HG03457 (cell line): ENCODE data around the gene CD19.
"Not testable (repeated sequence)": the region's sequence is repeated elsewhere in the genome, so short reads cannot be mapped to it uniquely, and the experiment has no call there.

ENCODE experiments used
- ATAC-seq: cut with Tn5 transposase; IDR thresholded peaks from one replicate; pipeline ENCODE4 v1.9.1; 2021; ENCODE audit warnings: moderate number of reproducible peaks; ENCODE audit not compliant: unreplicated experiment

CD19 gene

DNA sequence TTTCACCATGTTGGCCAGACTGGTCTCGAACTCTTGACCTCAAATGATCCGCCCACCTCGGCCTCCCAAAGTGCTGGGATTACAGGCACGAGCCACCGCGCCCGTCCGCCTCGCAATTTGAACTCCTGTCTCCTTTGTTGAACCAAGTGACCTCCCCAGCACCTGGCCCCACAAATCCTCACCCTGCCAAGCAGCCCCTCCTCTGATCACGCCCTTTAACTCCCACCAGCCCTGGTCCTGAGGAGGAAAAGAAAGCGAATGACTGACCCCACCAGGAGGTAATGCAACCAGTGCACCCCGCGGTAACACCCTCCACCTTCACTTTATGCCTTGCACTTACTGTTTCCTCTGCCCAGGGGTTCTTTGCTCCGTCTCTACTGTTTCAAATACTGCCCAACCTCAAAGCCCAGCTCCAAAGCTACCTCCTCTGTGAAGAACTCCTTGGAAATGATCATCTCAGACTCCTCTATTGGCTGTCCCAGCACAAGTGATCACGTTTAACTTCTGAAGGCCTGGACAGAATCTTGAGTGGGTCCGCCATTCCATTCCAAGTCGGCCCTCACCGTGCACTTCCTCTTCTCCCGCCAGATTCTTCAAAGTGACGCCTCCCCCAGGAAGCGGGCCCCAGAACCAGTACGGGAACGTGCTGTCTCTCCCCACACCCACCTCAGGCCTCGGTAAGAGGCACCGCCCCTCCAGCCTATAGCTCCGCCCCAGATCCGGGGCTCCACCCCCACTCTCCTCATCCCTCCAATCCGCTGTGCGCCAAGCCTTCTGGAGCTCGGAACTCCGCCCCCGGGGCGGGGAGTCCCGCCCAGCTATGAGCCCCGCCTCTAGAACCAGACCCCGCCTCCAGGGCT lies 4.4 kb downstream of the CD19 start:
- no peak for ATAC-seq

DNA sequence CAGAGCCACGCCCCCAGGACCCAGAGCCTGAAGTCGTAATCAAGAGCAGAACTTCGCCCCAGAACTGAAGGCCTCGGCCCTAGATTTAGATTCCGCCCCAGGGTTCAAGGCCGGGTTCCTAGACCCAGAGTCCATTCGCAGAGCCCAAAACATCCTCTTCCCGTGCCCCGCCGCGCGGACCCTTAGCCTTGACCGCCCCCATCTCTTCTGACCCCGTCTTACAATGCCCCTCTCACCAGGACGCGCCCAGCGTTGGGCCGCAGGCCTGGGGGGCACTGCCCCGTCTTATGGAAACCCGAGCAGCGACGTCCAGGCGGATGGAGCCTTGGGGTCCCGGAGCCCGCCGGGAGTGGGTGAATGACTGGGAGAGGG lies 5.0 kb downstream of the CD19 start:
- ATAC-seq = no peak

DNA sequence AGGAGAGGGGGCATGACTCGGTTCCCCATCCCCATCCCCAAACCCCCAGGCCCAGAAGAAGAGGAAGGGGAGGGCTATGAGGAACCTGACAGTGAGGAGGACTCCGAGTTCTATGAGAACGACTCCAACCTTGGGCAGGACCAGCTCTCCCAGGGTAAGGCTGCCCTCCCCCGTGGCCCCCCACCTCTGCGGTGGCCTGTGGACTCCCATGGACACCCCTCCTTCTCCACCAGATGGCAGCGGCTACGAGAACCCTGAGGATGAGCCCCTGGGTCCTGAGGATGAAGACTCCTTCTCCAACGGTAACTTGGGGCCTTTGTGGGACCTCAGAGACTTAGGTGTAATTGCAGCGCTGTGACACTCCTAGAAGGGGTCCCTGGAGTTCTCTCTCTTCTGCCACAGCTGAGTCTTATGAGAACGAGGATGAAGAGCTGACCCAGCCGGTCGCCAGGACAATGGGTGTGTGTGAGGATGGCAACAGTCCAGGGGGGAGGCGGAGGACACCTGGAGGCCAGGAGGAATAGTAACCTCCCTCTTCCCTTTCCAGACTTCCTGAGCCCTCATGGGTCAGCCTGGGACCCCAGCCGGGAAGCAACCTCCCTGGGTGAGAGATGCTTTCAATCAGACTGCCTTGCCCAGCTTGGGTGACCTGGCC lies 5.6 kb downstream of the CD19 start:
- ATAC-seq = no peak

DNA sequence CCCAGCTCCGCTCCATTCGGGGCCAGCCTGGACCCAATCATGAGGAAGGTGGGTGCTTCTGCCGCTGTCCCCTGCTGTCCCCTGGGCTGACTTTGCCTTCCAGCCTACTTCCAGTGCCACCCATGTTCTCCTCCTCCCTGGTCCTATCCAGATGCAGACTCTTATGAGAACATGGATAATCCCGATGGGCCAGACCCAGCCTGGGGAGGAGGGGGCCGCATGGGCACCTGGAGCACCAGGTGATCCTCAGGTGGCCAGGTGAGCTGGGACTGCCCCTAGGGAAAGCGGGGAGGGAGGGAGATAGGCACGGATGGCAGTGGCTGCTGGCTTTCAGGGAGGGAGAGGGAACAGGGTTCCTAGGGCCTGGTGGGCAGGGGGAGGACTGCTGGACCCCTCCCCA lies 7.0 kb downstream of the CD19 start:
- ATAC-seq = no peak

DNA sequence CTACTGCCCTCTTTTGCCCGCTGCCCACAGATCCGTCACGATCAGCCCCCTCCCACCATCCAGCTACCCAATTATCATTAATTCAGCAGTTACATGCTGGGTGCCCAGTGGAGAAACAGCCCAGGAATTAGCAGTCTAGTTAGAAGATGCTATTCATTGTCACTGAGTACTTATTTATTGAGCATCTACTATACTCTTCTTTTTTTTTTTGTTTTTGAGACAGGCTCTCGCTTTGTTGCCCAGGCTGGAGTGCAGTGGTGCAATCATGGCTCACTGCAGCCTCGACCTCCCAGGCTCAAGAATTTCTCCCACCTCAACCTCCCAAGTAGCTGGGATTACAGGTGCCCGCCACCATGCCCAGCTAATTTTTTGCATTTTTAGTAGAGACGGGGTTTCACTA lies 8.1 kb downstream of the CD19 start:
- not testable (repeated sequence) for ATAC-seq

DNA sequence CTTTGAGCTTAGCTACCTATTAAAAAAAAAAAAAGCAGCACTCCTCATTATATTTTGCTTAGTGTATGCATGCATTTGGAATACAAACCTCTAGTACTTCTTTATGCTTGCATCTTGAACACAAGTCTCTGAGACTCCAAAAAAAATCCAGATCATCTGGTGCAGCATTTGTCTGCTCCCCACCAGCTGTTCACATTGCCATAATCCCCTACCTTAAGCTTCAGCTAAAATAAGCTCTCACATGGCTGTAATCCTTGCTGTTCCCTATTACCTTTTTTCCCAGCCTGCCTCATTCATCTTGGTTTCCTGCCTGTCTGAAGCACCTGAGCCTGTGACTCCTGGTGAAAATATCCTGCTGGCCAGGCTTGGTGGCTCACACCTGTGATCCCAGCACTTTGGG lies 11.5 kb downstream of the CD19 start:
- no peak for ATAC-seq

DNA sequence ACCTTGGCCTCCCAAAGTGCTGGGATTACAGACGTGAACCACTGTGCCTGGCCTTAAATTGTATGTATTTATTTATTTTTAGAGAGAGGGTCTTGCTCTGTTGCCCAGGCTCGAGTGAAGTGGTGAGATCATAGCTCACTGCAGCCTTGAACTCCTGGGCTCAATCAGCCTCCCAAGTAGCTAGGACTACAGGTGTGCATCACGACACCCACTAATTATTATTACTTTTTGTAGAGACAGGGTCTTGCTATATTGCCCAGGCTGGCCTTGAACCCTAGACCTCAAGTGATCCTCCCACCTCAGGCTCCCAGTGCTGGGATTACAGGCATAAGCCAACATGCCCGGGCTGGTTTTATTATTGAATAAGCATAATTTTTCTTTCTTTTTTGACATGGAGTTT lies 14.9 kb downstream of the CD19 start:
- no peak for ATAC-seq

DNA sequence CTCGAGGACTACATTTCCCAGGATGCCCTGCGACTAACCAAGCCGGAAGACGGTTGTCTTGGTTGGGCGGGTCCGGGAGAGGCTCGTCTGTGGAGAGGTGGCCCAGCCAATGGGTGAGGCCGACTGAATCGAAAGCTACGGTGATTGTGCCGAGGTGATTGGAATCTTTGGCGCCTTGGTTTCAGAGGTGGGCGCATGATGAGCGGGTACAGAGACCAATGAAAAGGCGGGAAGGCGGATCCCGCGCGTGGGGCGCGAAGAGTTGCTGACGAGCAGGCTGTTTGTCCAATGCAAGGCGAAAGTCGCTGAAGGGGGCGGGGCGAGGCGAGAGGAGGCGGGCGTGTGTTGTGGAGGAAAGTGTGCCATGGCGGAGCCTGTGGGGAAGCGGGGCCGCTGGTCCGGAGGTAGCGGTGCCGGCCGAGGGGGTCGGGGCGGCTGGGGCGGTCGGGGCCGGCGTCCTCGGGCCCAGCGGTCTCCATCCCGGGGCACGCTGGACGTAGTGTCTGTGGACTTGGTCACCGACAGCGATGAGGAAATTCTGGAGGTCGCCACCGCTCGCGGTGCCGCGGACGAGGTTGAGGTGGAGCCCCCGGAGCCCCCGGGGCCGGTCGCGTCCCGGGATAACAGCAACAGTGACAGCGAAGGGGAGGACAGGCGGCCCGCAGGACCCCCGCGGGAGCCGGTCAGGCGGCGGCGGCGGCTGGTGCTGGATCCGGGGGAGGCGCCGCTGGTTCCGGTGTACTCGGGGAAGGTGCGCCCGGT lies 19.1 kb downstream of the CD19 start, which contains the start of gene NFATC2IP:
Gene NFATC2IP, plus strand, starts transcription at position 290 of the 762 bp plus-strand sequence. Its CDS starts 75 bp downstream, at position 365.
- ATAC-seq = peak; percentile 72

DNA sequence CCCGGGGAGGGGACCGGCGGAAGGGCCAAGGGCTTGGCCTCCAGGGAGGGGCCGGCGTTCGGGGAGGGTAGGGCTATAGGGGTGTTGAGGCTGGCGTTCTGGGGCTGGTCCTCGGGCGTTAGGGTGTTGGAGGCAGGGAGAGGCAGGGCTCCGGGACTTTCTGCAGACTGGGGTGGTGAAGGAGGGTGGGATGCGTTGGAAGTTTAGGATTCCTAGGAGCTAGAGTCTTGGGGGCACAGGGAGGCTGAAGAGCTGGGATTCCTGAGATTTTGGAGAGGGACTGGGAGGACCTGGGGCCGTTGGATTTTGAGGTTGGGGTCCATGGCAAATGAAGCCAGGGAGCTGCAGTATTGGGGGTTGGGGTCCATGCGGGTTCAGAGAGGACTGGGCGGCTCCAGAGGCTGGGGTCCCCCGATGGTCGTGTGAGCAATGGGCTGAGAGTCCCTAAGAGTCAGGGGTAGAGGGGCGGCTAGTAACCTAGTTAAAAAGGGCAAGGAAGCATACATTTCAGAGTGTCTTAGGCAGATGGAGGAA lies 19.7 kb downstream of the CD19 start:
- ATAC-seq = peak; percentile 17

DNA sequence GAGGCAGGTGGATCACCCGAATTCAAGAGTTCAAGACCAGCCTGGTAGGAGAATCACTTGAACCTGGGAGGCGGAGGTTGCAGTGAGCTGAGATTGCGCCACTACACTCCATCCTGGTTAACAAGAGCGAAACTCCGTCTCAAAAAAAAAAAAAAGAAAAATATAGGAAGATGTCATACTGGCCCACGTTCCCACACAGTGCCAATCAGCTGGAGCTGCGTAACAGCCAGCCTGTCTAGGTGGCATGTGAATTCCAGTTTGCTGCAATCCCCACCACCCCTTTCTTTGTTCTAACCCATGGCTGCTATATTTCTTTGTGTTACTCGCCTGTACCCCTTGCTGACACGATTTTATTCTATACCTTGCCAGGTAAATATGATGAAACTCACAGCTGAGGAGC lies 26.4 kb downstream of the CD19 start:
- no peak for ATAC-seq

DNA sequence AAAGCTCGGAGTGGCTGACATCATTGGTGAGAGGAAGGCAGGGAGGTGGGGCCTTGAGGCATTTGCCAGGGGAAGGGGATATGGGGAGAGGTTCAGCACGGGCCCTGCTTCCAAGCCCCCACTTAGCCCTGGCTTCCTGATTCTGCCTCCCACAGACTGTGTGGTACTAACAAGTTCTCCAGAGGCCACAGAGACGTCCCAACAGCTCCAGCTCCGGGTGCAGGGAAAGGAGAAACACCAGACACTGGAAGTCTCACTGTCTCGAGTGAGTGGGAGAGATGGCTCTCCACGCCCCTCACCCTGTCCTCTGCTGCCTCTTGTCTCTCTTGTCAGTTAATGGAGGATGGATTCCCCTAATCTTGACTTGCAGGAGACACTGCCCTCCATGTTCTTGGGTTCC lies 27.1 kb downstream of the CD19 start:
- no peak for ATAC-seq

DNA sequence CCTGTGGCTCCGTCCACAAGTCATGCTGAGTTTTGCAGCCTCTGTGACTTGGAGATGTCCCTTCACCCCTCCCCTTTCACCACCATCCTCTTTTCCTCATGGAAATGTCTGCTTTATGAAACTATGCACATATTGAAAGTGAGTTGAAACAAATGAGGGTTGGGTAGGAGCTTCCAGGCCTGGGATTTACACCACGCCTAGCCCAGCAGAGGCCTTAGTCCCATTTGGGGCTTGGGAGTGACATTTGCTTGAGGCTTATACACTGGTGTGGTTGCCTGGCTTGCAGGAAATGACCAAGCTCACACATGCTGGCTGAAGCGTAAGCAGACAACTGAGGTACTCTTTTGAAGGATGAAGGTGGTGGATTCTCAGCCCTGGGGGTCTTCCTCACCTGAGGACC lies 32.3 kb downstream of the CD19 start:
- no peak for ATAC-seq

DNA sequence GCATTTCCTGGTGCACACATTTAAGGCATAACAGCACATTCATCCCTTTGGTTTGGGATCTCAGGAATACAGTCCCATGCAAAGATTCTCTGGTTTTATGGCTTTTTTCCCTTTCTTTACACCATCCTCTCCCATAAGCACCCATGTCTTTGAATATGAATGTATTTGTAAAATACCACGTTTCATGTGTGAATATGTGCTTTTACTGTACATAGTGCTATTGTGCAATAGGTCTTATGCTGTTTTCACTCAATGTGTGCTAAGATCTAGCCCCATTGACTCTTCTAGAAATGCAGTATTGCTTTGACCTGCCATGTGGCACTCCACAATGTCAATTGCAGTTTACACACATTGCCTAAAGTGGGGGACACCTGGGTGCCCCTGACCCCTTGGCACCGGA lies 32.7 kb downstream of the CD19 start:
- ATAC-seq = no peak

DNA sequence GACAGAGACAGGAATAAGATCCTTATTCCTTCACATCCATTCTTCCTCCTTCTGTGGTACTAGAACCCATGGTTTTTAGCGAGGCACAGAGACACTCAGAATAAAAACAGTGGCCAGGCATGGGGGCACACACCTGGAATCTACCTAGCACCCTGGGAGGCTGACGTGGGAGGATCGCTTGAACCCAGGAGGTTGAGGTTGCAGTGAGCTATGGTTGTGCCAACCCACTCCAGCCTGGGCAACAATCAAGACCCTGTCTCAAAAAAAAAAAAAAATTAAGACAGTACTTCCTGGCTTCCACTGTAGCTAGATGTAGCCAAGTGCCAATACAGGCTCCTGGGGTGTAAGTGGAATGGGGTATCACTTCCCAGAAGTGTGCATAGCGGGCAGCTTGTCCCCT lies 35.4 kb downstream of the CD19 start:
- no peak for ATAC-seq

DNA sequence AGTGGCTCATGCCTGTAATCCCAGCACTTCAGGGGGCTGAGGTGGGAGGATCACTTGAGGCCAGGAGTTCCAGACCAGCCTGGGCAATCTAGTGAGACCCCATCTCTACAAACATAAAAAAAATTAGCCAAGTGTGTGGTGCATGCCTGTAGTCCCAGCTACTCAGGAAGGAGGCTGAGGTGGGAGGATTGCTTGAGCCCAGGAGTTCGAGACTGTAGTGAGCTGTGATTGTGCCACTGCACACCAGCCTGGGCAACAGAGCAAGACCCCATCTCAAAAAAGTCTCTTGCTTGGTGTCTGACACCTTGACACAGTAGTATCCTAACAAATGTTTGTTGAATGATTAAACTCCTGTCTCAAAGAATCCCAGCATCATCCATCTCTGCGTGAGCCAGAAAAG lies 37.9 kb downstream of the CD19 start:
- not testable (repeated sequence) for ATAC-seq

DNA sequence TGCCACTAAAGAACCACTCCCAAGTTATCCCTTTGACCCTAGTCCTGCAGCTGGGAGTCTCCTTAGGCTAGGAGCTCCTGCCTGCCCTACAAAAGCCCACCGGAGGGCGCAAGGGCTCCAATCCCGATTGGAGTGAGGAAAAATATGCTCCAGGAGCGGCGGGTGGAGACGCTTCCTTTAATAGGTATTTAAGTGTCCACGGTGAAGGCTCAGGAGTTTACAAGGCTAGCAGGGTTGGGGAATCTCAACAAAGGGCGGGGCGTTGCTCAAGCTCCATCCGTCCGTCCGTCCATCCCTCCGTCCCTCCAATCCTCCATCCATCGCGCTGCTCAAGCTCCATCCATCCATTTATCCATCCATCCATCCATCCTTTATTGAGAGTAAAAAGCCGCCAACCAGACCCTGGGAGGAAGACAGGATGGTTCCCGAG lies 42.3 kb downstream of the CD19 start:
- ATAC-seq = no peak

DNA sequence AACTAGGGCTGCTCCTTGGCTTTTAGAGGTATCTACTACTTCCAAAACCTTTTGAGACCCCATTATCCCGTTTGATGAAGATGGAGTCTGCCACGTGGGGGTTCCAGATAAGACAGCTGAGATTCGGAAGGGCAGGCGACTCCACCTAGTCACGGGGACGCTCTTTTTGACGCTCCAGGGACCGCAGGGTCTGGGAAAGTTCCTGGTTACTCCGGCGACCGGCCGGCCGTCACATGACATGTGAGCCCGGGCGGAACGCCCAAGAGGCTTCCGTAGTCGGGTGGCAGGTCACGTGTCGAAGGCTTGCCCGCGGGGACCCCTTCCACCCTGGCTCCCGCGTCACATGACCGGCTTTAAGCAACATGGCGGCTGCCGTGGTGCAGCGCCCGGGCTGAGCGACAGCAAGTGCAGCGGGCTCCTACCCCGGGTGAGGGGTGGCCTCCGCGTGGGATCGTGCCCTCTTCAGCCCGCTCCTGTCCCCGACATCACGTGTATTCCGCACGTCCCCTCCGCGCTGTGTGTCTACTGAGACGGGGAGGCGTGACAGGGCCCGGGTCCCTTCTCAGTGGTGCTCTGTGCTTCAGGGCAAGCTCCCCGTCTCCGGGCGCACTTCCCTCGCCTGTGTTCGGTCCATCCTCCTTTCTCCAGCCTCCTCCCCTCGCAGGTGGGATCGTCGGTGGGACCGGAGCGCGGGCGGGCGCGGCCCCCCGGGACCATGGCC lies 42.8 kb downstream of the CD19 start, which contains the start of gene SPNS1:
Gene SPNS1, plus strand, starts transcription at position 342 of the 721 bp plus-strand sequence. Its CDS starts 374 bp downstream, at position 716.
- peak; percentile 68 for ATAC-seq

DNA sequence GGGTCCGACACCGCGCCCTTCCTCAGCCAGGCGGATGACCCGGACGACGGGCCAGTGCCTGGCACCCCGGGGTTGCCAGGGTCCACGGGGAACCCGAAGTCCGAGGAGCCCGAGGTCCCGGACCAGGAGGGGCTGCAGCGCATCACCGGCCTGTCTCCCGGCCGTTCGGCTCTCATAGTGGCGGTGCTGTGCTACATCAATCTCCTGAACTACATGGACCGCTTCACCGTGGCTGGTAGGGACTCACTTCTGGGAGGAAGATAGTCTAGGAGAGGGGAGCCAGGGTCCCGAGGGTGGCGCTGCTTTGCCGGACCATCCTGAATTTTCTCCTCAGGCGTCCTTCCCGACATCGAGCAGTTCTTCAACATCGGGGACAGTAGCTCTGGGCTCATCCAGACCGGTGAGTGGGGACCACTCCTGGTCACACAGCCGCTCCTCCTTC lies 43.4 kb downstream of the CD19 start:
- ATAC-seq = no peak

DNA sequence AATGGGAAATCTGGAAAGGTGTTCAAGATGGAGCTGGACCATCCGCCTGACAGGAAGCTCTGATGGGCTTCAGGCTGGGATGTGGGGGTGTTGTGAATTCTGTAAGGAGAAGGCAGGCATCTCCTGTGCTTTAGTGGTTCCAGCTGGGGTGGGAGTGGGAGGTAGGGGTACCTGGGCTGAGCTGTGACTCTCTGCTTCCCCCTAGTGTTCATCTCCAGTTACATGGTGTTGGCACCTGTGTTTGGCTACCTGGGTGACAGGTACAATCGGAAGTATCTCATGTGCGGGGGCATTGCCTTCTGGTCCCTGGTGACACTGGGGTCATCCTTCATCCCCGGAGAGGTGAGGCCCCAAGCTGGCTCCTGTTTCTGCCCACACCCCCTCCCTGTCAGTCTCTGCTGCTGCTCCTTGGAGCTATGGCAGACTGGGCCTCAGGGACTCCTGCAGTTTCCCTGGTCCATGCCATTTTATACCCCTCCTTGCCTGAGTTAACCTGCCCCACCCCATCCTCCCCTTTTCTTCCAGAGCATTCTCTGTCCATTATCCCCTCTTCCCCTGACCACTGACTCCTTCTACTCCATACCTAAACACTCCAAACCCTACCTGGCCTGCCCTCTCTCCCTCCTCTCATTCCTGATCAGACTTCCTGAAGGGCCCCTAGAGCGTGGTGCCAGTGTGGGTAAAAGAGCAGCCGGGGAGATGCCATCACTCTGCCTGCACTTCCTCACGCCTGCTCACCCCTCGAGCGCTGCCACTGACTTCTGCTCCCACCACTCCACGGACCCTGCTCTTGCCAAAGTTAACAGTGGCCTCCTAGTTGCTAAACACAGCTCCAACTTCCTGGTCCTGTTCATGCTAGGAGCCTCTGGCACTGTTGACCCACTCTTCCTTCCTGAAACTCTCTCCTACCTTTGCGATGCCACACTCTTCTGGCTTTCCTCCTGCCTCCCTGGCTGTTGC lies 46.2 kb downstream of the CD19 start:
- no peak for ATAC-seq
